ENCODE measurements around the gene TBX4. TPM values are rescaled to one million over a fixed set of nuclear protein-coding genes. Genes with fewer than 3 reads are reported as not detected.

The TBX4 gene
- total RNA-seq, 4 donors from 2014 or later = 0.27 TPM; not detected in 3

DNA sequence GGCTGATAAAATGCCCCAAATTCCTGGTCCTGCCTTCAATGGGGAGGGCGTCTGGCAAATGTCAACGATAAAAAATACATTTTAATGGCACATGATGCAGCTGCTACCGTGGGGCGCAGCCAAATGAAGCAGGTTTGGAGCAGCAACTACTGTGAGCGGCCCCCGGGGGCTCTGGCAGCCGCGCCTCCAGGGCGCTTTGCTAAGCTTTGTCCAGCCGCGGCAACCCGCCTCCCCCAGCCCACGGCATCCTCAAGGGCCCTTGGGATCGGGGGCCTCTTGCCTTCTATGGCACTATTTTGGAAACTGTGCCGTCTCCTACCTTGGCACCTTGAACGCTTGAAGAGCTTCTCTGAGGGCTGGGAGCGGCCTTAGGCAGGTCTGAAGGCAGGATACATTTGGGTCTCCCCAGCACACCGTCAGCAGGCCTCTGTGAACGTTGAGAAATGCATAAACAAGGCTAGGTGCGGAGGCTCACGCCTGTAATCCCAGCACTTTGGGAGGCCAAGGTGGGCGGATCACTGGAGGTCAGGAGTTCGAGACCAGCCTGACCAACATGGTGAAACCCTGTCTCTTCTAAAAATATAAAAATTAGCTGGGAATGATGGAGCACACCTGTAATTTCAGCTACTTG is 25.1 kb downstream of the TBX4 start:
- Histone ChIP-seq H3K27me3 (peaks cover 19% of the 10 kb centered on the region), H3K9me3 (no peaks in the 10 kb centered on the region), H3K4me3 (no peak overlapping the region), H3K36me3 (no peaks in the 10 kb centered on the region), H3K27ac (no peak overlapping the region), H3K4me1 (no peaks in the 10 kb centered on the region)
- ATAC-seq = no peak
- no peak for TF ChIP-seq POLR2AphosphoS5 (IDR thresholded peaks at IDR 0.05)
- no peak for TF ChIP-seq EP300 (IDR thresholded peaks at IDR 0.05)
- no peak for TF ChIP-seq POLR2A (IDR thresholded peaks at IDR 0.05)
- TF ChIP-seq, protein P1, sequence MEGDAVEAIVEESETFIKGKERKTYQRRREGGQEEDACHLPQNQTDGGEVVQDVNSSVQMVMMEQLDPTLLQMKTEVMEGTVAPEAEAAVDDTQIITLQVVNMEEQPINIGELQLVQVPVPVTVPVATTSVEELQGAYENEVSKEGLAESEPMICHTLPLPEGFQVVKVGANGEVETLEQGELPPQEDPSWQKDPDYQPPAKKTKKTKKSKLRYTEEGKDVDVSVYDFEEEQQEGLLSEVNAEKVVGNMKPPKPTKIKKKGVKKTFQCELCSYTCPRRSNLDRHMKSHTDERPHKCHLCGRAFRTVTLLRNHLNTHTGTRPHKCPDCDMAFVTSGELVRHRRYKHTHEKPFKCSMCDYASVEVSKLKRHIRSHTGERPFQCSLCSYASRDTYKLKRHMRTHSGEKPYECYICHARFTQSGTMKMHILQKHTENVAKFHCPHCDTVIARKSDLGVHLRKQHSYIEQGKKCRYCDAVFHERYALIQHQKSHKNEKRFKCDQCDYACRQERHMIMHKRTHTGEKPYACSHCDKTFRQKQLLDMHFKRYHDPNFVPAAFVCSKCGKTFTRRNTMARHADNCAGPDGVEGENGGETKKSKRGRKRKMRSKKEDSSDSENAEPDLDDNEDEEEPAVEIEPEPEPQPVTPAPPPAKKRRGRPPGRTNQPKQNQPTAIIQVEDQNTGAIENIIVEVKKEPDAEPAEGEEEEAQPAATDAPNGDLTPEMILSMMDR (IDR thresholded peaks at IDR 0.05) = no peak
- 55% methylated on average over 4 of the region's 23 CpGs; no CpG with 5 or more reads in 1 of the 2 donors for WGBS, 2 donors (ENCODE audit: low coverage in 1 of 2)

DNA sequence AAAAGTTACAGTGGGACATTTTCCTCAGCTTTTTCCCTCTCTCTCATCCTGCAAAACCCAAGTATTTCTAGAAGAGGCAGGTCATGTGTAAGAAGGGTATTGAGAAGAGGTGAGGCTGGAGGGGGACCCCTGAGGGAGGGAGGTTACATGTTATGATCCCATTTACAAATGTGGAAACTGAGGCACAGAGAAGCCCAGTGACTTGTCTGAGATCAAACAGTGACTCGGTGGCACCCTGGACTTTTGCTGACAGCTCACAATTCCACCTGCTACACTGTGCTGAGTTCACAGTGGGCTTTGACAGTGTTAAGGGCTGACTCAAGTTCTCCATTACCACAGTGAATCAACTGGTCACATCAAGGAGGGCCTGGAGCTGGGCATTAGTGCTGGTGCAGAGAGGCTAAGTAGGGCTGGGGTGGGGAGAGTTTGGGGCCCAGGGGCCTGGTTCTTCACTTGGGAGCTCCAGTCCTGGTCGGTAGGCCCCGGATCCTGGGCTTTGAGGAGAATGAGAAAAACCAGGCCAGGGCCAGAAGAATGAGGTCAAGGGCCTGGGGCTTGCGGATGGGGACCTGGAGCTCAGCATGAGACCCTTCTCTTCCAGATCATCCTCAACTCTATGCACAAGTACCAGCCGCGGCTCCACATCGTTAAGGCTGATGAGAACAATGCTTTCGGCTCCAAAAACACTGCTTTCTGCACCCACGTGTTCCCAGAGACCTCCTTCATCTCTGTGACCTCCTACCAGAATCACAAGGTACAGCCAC is 26.0 kb downstream of the TBX4 start:
- Histone ChIP-seq H3K9me3 (no peaks in the 10 kb centered on the region), H3K4me3 (no peak overlapping the region), H3K36me3 (no peaks in the 10 kb centered on the region), H3K4me1 (no peaks in the 10 kb centered on the region), H3K27me3 (peaks cover 19% of the 10 kb centered on the region), H3K27ac (no peak overlapping the region)
- ATAC-seq = no peak
- WGBS, 2 donors (ENCODE audit: low coverage in 1 of 2) = 96 to 100% methylated on average over 2 to 5 of the region's 9 CpGs
- TF ChIP-seq POLR2AphosphoS5 (IDR thresholded peaks at IDR 0.05) (no peak), POLR2A (IDR thresholded peaks at IDR 0.05) (no peak), EP300 (IDR thresholded peaks at IDR 0.05) (no peak)
- TF ChIP-seq, protein P1 (IDR thresholded peaks at IDR 0.05) = no peak

DNA sequence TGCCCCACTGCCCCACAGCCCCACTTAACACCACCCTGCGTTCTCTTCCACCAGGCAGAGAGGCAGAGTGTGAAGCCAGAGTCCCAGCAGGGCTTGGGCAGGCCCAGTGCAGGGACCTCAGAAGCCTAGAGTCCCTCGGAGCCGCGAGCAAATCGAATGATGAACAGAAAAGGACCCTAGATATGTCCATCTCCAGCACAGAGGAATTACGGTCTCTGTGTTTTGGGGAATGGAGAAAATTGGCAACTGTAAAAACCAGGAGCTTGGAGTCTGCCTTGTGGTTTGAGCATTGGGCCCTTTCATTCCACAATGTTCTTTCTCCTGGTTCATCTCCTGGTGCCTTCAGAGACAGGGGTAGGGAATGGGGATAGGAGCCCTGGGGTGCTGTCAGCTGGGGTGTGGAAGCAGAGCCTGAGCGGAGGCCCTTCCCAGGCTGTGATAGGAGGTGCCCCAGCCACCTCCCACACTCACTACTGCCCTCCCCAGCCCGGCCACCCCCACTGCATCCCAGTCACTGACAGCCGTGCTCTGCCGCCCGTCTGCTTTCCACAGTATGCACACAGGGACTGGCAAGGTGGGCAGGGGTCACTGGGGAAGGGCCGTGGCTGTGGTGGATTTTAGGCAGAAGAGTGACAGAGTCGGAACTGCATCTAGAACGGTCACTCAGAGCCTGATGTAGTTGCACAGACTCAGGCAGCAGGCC is 26.7 kb downstream of the TBX4 start:
- WGBS, 2 donors (ENCODE audit: low coverage in 1 of 2) = 83 to 100% methylated on average over 1 to 2 of the region's 14 CpGs
- ATAC-seq = no peak
- TF ChIP-seq POLR2AphosphoS5 (IDR thresholded peaks at IDR 0.05) = no peak
- TF ChIP-seq, protein P1 (IDR thresholded peaks at IDR 0.05) = no peak
- no peak for TF ChIP-seq EP300 (IDR thresholded peaks at IDR 0.05)
- TF ChIP-seq POLR2A (IDR thresholded peaks at IDR 0.05) = no peak
- peaks cover 19% of the 10 kb centered on the region for H3K27me3 ChIP-seq
- no peak overlapping the region for H3K27ac ChIP-seq
- H3K4me3 ChIP-seq = no peak overlapping the region
- H3K9me3 ChIP-seq = no peaks in the 10 kb centered on the region
- H3K4me1 ChIP-seq = no peaks in the 10 kb centered on the region
- H3K36me3 ChIP-seq = no peaks in the 10 kb centered on the region

DNA sequence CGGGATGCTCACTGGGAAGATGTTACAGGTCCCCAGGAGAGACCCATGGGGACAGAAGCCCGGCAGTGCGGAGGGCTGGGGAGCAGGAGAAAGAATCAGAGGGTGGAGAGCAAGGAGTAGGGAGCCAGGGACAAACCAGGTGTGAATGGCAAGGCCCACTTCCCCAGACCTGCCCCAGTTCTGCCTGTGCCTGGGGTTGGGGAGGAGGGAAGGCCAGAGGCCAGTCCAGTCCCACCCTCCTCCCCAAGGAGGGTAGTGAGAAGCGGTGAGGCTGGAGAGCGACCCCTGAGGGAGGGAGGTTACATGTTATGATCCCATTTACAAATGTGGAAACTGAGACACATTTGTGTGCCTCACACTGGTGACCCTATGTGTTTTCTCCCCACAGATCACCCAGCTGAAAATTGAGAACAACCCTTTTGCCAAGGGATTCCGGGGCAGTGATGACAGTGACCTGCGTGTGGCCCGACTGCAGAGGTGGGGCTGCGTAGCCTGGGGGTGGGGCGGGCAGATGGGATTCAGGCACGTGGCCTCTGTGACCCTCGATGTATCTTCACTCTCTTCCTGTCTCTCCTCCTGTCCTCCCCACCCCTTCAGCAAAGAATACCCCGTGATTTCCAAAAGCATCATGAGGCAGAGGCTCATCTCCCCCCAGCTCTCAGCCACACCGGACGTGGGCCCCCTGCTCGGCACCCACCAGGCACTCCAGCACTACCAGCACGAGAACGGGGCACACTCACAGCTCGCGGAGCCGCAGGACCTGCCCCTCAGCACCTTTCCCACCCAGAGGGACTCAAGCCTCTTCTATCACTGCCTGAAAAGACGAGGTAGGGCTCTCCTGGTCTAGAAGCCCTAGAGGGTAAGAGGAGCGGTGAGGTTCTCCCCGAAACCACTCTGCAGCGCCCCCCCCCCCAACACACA is 27.5 kb downstream of the TBX4 start:
- no peak overlapping the region for H3K27ac ChIP-seq
- H3K4me3 ChIP-seq = no peak overlapping the region
- no peaks in the 10 kb centered on the region for H3K9me3 ChIP-seq
- H3K27me3 ChIP-seq = peaks cover 19% of the 10 kb centered on the region
- ATAC-seq = no peak
- TF ChIP-seq POLR2A (IDR thresholded peaks at IDR 0.05) (no peak), POLR2AphosphoS5 (IDR thresholded peaks at IDR 0.05) (no peak), EP300 (IDR thresholded peaks at IDR 0.05) (no peak)
- TF ChIP-seq, protein P1 (IDR thresholded peaks at IDR 0.05) = no peak
- 88 to 100% methylated on average over 4 to 10 of the region's 25 CpGs for WGBS, 2 donors (ENCODE audit: low coverage in 1 of 2)
- no peaks in the 10 kb centered on the region for H3K36me3 ChIP-seq
- no peaks in the 10 kb centered on the region for H3K4me1 ChIP-seq
